Neural cell (in vitro differentiated cells): ENCODE measurements around the gene ALK. TPM values are rescaled to one million over a fixed set of nuclear protein-coding genes. Genes with fewer than 3 reads are reported as not detected.

Source experiments
- H2AFZ ChIP-seq: fragments of 200-600, 300-800 bp; sonication (generic), shearing (Covaris generic); 2 replicates; pipeline ENCODE4 v1.6.0; 2014; ENCODE audit warnings: low read depth, mild to moderate bottlenecking, antibody characterized with exemption, low read length, moderate library complexity
- H3F3A ChIP-seq: fragments of 200-600 bp; shearing (Covaris generic); 2 replicates; pipeline ENCODE4 v1.6.1; 2016; ENCODE audit warnings: mild to moderate bottlenecking, moderate library complexity, mixed read lengths, antibody characterized with exemption, low read length; ENCODE audit not compliant: insufficient read depth, poor library complexity, severe bottlenecking
- H3K27ac ChIP-seq: fragments of 200-600, 300-800 bp; sonication (generic), shearing (Covaris generic); 2 replicates; pipeline ENCODE4 v1.5.1; 2014; ENCODE audit warnings: mild to moderate bottlenecking, low read length, moderate library complexity
- H3K27me3 ChIP-seq: fragments of 300-800, 200-600 bp; sonication (generic), shearing (Covaris generic); 2 replicates; pipeline ENCODE4 v1.6.0; 2014; ENCODE audit warnings: mild to moderate bottlenecking, low read depth, low read length, moderate library complexity; ENCODE audit not compliant: insufficient read depth
- H3K36me3 ChIP-seq: fragments of 300-800, 200-600 bp; sonication (generic), shearing (Covaris generic); 2 replicates; pipeline ENCODE4 v1.5.1; 2014; ENCODE audit warnings: mild to moderate bottlenecking, antibody characterized with exemption, low read length, moderate library complexity; ENCODE audit not compliant: insufficient read depth
- H3K4me2 ChIP-seq: fragments of 300-800, 200-600 bp; sonication (generic), shearing (Covaris generic); 2 replicates; pipeline ENCODE4 v1.6.0; 2014; ENCODE audit warnings: mild to moderate bottlenecking, low read length
- H3K4me3 ChIP-seq: fragments of 300-800, 200-600 bp; sonication (generic), shearing (Covaris generic); 2 replicates; pipeline ENCODE4 v1.5.1; 2014; ENCODE audit warnings: mild to moderate bottlenecking, low read length, moderate library complexity
- H3K79me2 ChIP-seq: fragments of 200-600 bp; shearing (Covaris generic); replicated peaks from 2 replicates; pipeline ENCODE4 v1.6.0; 2014; ENCODE audit warnings: mild to moderate bottlenecking, low read length, moderate library complexity; ENCODE audit not compliant: insufficient read depth
- H3K9ac ChIP-seq: fragments of 300-800, 200-600 bp; sonication (generic), shearing (Covaris generic); 2 replicates; pipeline ENCODE4 v1.6.1; 2016; ENCODE audit warnings: mild to moderate bottlenecking, low read length, mixed read lengths
- H3K9me2 ChIP-seq: fragments of 200-600 bp; shearing (Covaris generic); 2 replicates; pipeline ENCODE4 v1.6.1; 2016; ENCODE audit warnings: mild to moderate bottlenecking, low read length, mixed read lengths; ENCODE audit not compliant: insufficient read depth
- H3K9me3 ChIP-seq: fragments of 200-600, 300-800 bp; sonication (generic), shearing (Covaris generic); 2 replicates; pipeline ENCODE4 v1.6.1; 2016; ENCODE audit warnings: mild to moderate bottlenecking, mixed run types, low read length, moderate library complexity, mixed read lengths
- H4K20me1 ChIP-seq: fragments of 200-600 bp; shearing (Covaris generic); 2 replicates; pipeline ENCODE4 v1.6.1; 2016; ENCODE audit warnings: mild to moderate bottlenecking, mixed run types; ENCODE audit not compliant: insufficient read depth
- CTCF ChIP-seq: fragments of 450-650 bp; IDR thresholded peaks from 2 replicates; pipeline ENCODE4 v1.5.1; 2014; ENCODE audit warnings: antibody characterized with exemption, mild to moderate bottlenecking, moderate library complexity; ENCODE audit not compliant: poor library complexity, severe bottlenecking
- EP300 ChIP-seq: fragments of 450-650 bp; conservative IDR thresholded peaks from 2 replicates; pipeline ENCODE4 v1.6.1; 2014; ENCODE audit warnings: antibody characterized with exemption, mild to moderate bottlenecking, moderate library complexity; ENCODE audit not compliant: poor library complexity, severe bottlenecking
- EZH2 ChIP-seq: fragments of 200-600, 300-800 bp; shearing (Covaris generic), sonication (generic); IDR thresholded peaks from 2 replicates; pipeline ENCODE4 v1.6.1; 2014; ENCODE audit warnings: antibody characterized with exemption, low read length, borderline replicate concordance, mild to moderate bottlenecking; ENCODE audit not compliant: insufficient read depth, poor library complexity, severe bottlenecking
- MXI1 ChIP-seq: fragments of 450-650 bp; conservative IDR thresholded peaks from 2 replicates; pipeline ENCODE4 v1.6.1; 2014; ENCODE audit warnings: antibody characterized with exemption, mild to moderate bottlenecking; ENCODE audit not compliant: poor library complexity, severe bottlenecking
- POLR2AphosphoS5 ChIP-seq: IDR thresholded peaks from 2 replicates; pipeline ENCODE4 v1.6.1; 2012
- RAD21 ChIP-seq: fragments of 450-650 bp; conservative IDR thresholded peaks from 2 replicates; pipeline ENCODE4 v1.6.1; 2014; ENCODE audit warnings: antibody characterized with exemption, mild to moderate bottlenecking, moderate library complexity
- REST ChIP-seq: IDR thresholded peaks from 2 replicates; pipeline ENCODE4 v1.6.1; 2012; ENCODE audit warnings: borderline replicate concordance
- SMC3 ChIP-seq: fragments of 450-650 bp; conservative IDR thresholded peaks from 2 replicates; pipeline ENCODE4 v1.6.1; 2014; ENCODE audit warnings: antibody characterized with exemption, mild to moderate bottlenecking, moderate library complexity; ENCODE audit not compliant: poor library complexity
- TAF1 ChIP-seq: IDR thresholded peaks from 2 replicates; pipeline ENCODE4 v1.6.1; 2012; ENCODE audit warnings: low read depth
- polyA plus RNA-seq: library from polyadenylated mRNA; depleted of rRNA; stranded (reverse); fragments of >200 nt; gene quantifications from 2 replicates; pipeline ENCODE4 v1.2.3, GENCODE V29; 2014

The ALK gene
- polyA plus RNA-seq, 1 donor from 2014 or later = 7.1 TPM

- Histone ChIP-seq H3K9me3 (no peaks in the 10 kb centered on the region), H3K27ac (no peak overlapping the region), H3K79me2 (no peaks in the 10 kb centered on the region), H3F3A (no peaks in the 10 kb centered on the region), H3K36me3 (no peaks in the 10 kb centered on the region), H3K4me2 (no peak overlapping the region), H3K9ac (no peak overlapping the region), H3K9me2 (no peaks in the 10 kb centered on the region), H3K27me3 (no peaks in the 10 kb centered on the region), H3K4me3 (no peak overlapping the region), H4K20me1 (no peaks in the 10 kb centered on the region), H2AFZ (no peak overlapping the region)
- TF ChIP-seq REST (no peak), EZH2 (no peak), POLR2AphosphoS5 (no peak), MXI1 (no peak), EP300 (no peak), SMC3 (no peak), TAF1 (no peak), RAD21 (no peak), CTCF (no peak)
These were observed 439.0 kb downstream of the ALK start for GRCh38 chr2:29482348-29482747.

- Histone ChIP-seq H3K27ac (no peak overlapping the region), H3K27me3 (no peaks in the 10 kb centered on the region), H2AFZ (no peak overlapping the region), H3K79me2 (no peaks in the 10 kb centered on the region), H4K20me1 (no peaks in the 10 kb centered on the region), H3K9me3 (no peaks in the 10 kb centered on the region), H3K36me3 (no peaks in the 10 kb centered on the region), H3K4me3 (no peak overlapping the region), H3K9me2 (no peaks in the 10 kb centered on the region), H3K9ac (no peak overlapping the region), H3K4me2 (no peak overlapping the region), H3F3A (no peaks in the 10 kb centered on the region)
- TF ChIP-seq CTCF = no peak
- no peak for TF ChIP-seq REST
- no peak for TF ChIP-seq TAF1
- no peak for TF ChIP-seq MXI1
- no peak for TF ChIP-seq SMC3
- TF ChIP-seq EP300 = no peak
- TF ChIP-seq RAD21 = no peak
- TF ChIP-seq POLR2AphosphoS5 = no peak
- no peak for TF ChIP-seq EZH2
These were observed 440.1 kb downstream of the ALK start for GRCh38 chr2:29481313-29481712.
